ENCODE measurements around the gene SLC8B1. TPM values are rescaled to one million over a fixed set of nuclear protein-coding genes. Genes with fewer than 3 reads are reported as not detected.
A peak's percentile ranks its signal among the peaks of the same experiment; 100 is the strongest.

The SLC8B1 gene
- polyA plus RNA-seq, 4 donors, result 12.3 to 18.8 (median 14.7) TPM

GRCh38 chr12:113326775-113327395 is 8.0 kb downstream of the SLC8B1 start:
- no peak for DNase-seq (ENCODE audit: low read depth in 4 of 4, low spot score in 2 of 4)

- peak in 1 of 4 donors; percentile 45 for DNase-seq (ENCODE audit: low read depth in 4 of 4, low spot score in 2 of 4)
Observed at GRCh38 chr12:113325916-113326315, 9.0 kb downstream of the SLC8B1 start.

GRCh38 chr12:113322343-113322742 is 12.6 kb downstream of the SLC8B1 start:
- no peak for DNase-seq (ENCODE audit: low read depth in 4 of 4, low spot score in 2 of 4)

- DNase-seq (ENCODE audit: low read depth in 4 of 4, low spot score in 2 of 4), result no peak
Observed at GRCh38 chr12:113320401-113320800, 14.5 kb downstream of the SLC8B1 start.

GRCh38 chr12:113318900-113319628 is 15.8 kb downstream of the SLC8B1 start:
- no peak for DNase-seq (ENCODE audit: low read depth in 4 of 4, low spot score in 2 of 4)

GRCh38 chr12:113318046-113318656 is 16.8 kb downstream of the SLC8B1 start:
- no peak for DNase-seq (ENCODE audit: low read depth in 4 of 4, low spot score in 2 of 4)

- DNase-seq (ENCODE audit: low read depth in 4 of 4, low spot score in 2 of 4), result no peak
Observed at GRCh38 chr12:113317122-113317521, 17.8 kb downstream of the SLC8B1 start.

GRCh38 chr12:113316155-113316554 is 18.8 kb downstream of the SLC8B1 start:
- DNase-seq (ENCODE audit: low read depth in 4 of 4, low spot score in 2 of 4), result no peak

- DNase-seq (ENCODE audit: low read depth in 4 of 4, low spot score in 2 of 4), result no peak
Observed at GRCh38 chr12:113315358-113315757, 19.6 kb downstream of the SLC8B1 start.

- no peak for DNase-seq (ENCODE audit: low read depth in 4 of 4, low spot score in 2 of 4)
Observed at GRCh38 chr12:113314121-113314529, 20.8 kb downstream of the SLC8B1 start.

- no peak for DNase-seq (ENCODE audit: low read depth in 4 of 4, low spot score in 2 of 4)
Observed at GRCh38 chr12:113310489-113310888, 24.4 kb downstream of the SLC8B1 start.

GRCh38 chr12:113306382-113306781 is 28.5 kb downstream of the SLC8B1 start:
- no peak for DNase-seq (ENCODE audit: low read depth in 4 of 4, low spot score in 2 of 4)

- no peak for DNase-seq (ENCODE audit: low read depth in 4 of 4, low spot score in 2 of 4)
Observed at GRCh38 chr12:113305281-113305856, 29.5 kb downstream of the SLC8B1 start.

- DNase-seq (ENCODE audit: low read depth in 4 of 4, low spot score in 2 of 4), result no peak
Observed at GRCh38 chr12:113302886-113303640, 31.8 kb downstream of the SLC8B1 start.

GRCh38 chr12:113302466-113302865 is 32.4 kb downstream of the SLC8B1 start:
- DNase-seq (ENCODE audit: low read depth in 4 of 4, low spot score in 2 of 4), result no peak

- DNase-seq (ENCODE audit: low read depth in 4 of 4, low spot score in 2 of 4), result no peak
Observed at GRCh38 chr12:113301811-113302210, 33.1 kb downstream of the SLC8B1 start.

- DNase-seq (ENCODE audit: low read depth in 4 of 4, low spot score in 2 of 4), result no peak
Observed at GRCh38 chr12:113299619-113300237, 35.2 kb downstream of the SLC8B1 start.

GRCh38 chr12:113298861-113299545 is 35.9 kb downstream of the SLC8B1 start:
- DNase-seq (ENCODE audit: low read depth in 4 of 4, low spot score in 2 of 4), result no peak

- DNase-seq (ENCODE audit: low read depth in 4 of 4, low spot score in 2 of 4), result no peak
Observed at GRCh38 chr12:113298472-113298817, 36.5 kb downstream of the SLC8B1 start.

Data from left renal cortex interstitium (tissue), 4 donors.